Measurements from ENCODE around the gene GPC6. TPM values are rescaled to one million over a fixed set of nuclear protein-coding genes. Genes with fewer than 3 reads are reported as not detected.

GPC6 gene
- total RNA-seq, 1 donor from 2014 or later: 8.4 TPM

GRCh38 chr13:93462151-93462550 is 235.5 kb downstream of the GPC6 start:
- Histone ChIP-seq H3K27me3 (no peaks in the 10 kb centered on the region), H3K36me3 (no peaks in the 10 kb centered on the region)

DNA sequence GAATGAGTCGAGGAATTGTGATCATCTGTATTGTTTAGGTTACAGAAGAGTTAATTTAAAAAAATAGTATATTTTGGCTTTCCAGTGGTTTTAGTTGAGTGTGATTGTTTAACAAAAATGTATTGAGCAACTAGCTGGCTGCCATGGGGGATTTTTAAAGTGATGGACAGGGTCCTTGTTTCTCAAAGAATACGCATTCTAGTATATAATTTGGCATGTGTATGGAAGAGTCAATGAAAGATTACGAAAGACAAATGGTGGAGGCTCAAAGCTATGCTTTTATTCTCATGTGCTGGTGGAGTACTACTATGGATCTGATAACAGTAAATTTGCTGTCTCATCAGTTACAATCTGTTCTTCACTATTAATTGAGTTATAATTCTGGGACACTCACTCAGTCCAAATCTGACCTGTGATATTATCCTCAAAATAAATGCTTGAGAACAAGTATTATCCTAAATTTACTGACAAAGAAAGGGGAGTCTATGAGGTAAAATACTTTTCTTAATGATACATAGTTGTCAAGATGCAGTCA is 240.0 kb downstream of the GPC6 start:
- ATAC-seq: no peak
- H3K9me3 ChIP-seq: no peaks in the 10 kb centered on the region
- H3K4me3 ChIP-seq: no peak overlapping the region
- H3K4me1 ChIP-seq: no peaks in the 10 kb centered on the region
- intact Hi-C loops (cut with DNase I): no loop called here
- no peak overlapping the region for H3K27ac ChIP-seq
- no peaks in the 10 kb centered on the region for H3K36me3 ChIP-seq
- no peak for TF ChIP-seq CTCF (IDR thresholded peaks at IDR 0.05)
- H3K27me3 ChIP-seq: no peaks in the 10 kb centered on the region
- no peak for DNase-seq

More at GRCh38 chr13:93462151-93462550, 235.5 kb downstream of the GPC6 start:
- intact Hi-C loops (cut with DNase I): no loop called here
- no peaks in the 10 kb centered on the region for H3K9me3 ChIP-seq
- H3K4me3 ChIP-seq: no peak overlapping the region
- no peak overlapping the region for H3K27ac ChIP-seq
- no peaks in the 10 kb centered on the region for H3K4me1 ChIP-seq
- no peak for ATAC-seq
- DNase-seq: no peak
- TF ChIP-seq CTCF (IDR thresholded peaks at IDR 0.05): no peak

- Histone ChIP-seq H3K9me3 (no peaks in the 10 kb centered on the region), H3K36me3 (no peaks in the 10 kb centered on the region), H3K4me1 (no peaks in the 10 kb centered on the region), H3K4me3 (no peak overlapping the region), H3K27me3 (no peaks in the 10 kb centered on the region), H3K27ac (no peak overlapping the region)
- intact Hi-C loops (cut with DNase I): no loop called here
- ATAC-seq: no peak
- no peak for DNase-seq
- no peak for TF ChIP-seq CTCF (IDR thresholded peaks at IDR 0.05)
These were observed 240.6 kb downstream of the GPC6 start for GRCh38 chr13:93467175-93467574.

DNA sequence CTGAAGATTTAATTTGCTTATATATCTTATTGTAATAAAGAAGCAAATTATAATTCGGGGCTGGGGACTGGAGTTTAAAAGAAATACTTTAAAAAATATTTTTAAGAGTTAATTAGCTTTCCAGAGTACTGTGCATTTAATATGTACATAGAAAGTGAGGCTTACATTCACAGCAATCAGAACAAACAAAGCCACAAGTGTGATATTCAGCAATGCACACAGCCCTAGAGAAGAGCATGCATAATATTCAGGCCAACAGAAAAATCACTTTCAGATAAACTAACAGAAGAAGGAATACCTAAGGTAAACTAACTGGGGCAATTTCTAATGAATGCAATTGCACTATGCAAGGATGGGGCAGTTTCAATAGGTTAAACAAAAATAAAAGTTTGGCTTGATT is 241.8 kb downstream of the GPC6 start:
- DNase-seq: no peak
- Histone ChIP-seq H3K9me3 (no peaks in the 10 kb centered on the region), H3K36me3 (no peaks in the 10 kb centered on the region), H3K4me1 (no peaks in the 10 kb centered on the region), H3K4me3 (no peak overlapping the region), H3K27me3 (no peaks in the 10 kb centered on the region), H3K27ac (no peak overlapping the region)
- ATAC-seq: no peak
- intact Hi-C loops (cut with DNase I): no loop called here
- no peak for TF ChIP-seq CTCF (IDR thresholded peaks at IDR 0.05)

DNA sequence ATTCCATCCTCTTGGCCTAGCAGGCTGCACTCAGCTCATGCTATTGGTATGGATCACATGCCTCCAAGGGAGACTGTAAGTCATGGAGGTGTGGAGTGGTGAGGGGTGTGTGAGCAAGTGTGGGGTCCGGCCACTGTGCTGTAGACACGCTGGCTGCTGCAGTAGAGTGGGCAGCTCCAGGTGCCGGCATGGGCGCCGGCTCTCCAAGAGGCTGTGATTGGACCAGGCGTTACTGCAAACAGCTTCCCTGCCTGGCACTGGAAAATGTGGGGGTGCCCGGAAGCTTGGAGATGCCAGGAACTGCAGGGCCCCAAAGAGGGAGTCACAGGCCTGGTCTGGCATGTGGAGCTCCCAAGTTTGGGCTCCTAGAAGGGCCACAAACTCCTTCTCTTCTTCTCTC is 245.7 kb downstream of the GPC6 start:
- no peak for DNase-seq
- TF ChIP-seq CTCF (IDR thresholded peaks at IDR 0.05): no peak
- H3K27ac ChIP-seq: no peak overlapping the region
- no peaks in the 10 kb centered on the region for H3K27me3 ChIP-seq
- no peaks in the 10 kb centered on the region for H3K9me3 ChIP-seq
- ATAC-seq: no peak
- intact Hi-C loops (cut with DNase I): no loop called here
- no peaks in the 10 kb centered on the region for H3K36me3 ChIP-seq
- H3K4me3 ChIP-seq: no peak overlapping the region
- H3K4me1 ChIP-seq: no peaks in the 10 kb centered on the region

DNA sequence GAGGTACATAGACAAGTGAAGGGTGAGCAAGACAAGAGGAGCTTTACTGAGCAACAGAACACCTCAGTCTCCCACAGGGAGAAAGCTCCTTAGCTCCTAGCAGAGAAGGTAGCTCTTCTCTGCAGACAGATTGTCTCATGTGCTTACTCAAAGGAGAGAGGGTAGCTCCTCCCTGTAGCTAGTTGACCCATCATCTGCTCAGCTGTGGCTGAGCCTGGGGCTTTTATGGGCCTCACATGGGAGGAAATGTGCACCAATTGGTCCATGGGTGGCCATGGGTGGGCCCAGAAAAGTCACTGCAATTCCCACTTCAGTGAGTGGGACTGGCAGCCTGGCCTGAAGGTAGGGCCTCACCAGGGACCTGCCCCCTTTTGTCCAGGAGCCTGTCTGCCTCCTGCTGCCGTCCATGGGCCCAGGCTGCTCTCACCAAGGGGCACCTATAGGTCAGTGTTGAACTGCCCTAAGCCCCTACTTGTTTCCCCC is 246.2 kb downstream of the GPC6 start:
- no peaks in the 10 kb centered on the region for H3K27me3 ChIP-seq
- H3K4me1 ChIP-seq: no peaks in the 10 kb centered on the region
- no peak overlapping the region for H3K27ac ChIP-seq
- H3K4me3 ChIP-seq: no peak overlapping the region
- TF ChIP-seq CTCF (IDR thresholded peaks at IDR 0.05): no peak
- ATAC-seq: peak; percentile 31
- no peaks in the 10 kb centered on the region for H3K9me3 ChIP-seq
- intact Hi-C loops (cut with DNase I): no loop called here
- DNase-seq: no peak
- H3K36me3 ChIP-seq: no peaks in the 10 kb centered on the region

Measured in upper lobe of right lung (tissue), 1 donor.